ENCODE results near the gene CISH.

The CISH gene

DNA sequence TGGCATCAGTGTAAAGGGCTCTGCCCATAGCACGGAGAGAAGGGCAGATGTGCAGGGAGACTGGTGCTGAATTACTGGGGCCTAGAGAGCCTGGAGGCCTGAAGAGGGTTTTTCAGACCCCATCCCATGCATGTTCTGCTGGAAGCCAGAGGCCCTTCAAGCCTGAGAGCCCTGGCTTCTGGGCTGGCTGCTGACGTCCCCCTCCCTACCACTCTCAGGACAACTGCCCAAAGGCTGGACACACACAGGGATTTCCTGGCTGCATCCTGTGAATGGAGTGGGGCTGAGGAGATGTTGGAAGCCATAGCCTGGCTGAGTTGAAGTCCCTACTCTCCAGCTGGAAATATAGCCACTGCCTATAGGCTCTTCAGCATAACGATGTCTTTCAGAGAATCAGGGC is 46.2 kb upstream of the CISH start:
- no peak overlapping the region for H4K91ac ChIP-seq (ENCODE audit: low read depth, low read length)
- no CpG with 5 or more reads among the region's 3 CpGs for WGBS (ENCODE audit: extremely low coverage, insufficient coverage, insufficient read length)
- no peak overlapping the region for H3K23ac ChIP-seq (ENCODE audit: low read length)
- peaks cover 3% of the 10 kb centered on the region for H3K27me3 ChIP-seq (ENCODE audit: insufficient read depth, low read length)
- H3K79me1 ChIP-seq (ENCODE audit: low read length) = no peaks in the 10 kb centered on the region
- H2BK12ac ChIP-seq (ENCODE audit: low read length) = no peak overlapping the region
- H3K9me3 ChIP-seq (ENCODE audit: insufficient read depth, low read depth, low read length) = no peaks in the 10 kb centered on the region
- H3K4me2 ChIP-seq (ENCODE audit: low read length) = no peak overlapping the region
- no peak overlapping the region for H4K12ac ChIP-seq (ENCODE audit: low read depth, low read length)
- H3K79me2 ChIP-seq (ENCODE audit: control insufficient read depth, insufficient read depth, low read length, poor library complexity) = no peaks in the 10 kb centered on the region
- no peak for DNase-seq
- no peak overlapping the region for H3K4ac ChIP-seq (ENCODE audit: low read depth, low read length)
- H3K27ac ChIP-seq (ENCODE audit: low read depth, low read length) = no peak overlapping the region
- no peak overlapping the region for H2BK5ac ChIP-seq (ENCODE audit: low read depth, low read length, poor library complexity)
- H2BK120ac ChIP-seq (ENCODE audit: insufficient read depth, low read length, poor library complexity) = no peak overlapping the region
- no peak overlapping the region for H3K4me3 ChIP-seq (ENCODE audit: low read depth, low read length)
- H3K18ac ChIP-seq (ENCODE audit: low read length) = no peak overlapping the region
- no peak overlapping the region for H2AFZ ChIP-seq (ENCODE audit: insufficient read depth, low read length, poor library complexity)
- H3K9ac ChIP-seq (ENCODE audit: low read length) = no peak overlapping the region
- H3K36me3 ChIP-seq (ENCODE audit: control insufficient read depth in 1 of 2, insufficient read depth in 2 of 2, low read length in 2 of 2) = no peaks in the 10 kb centered on the region
- H3K4me1 ChIP-seq (ENCODE audit: control insufficient read depth in 1 of 2, insufficient read depth in 2 of 2, low read length in 2 of 2) = no peaks in the 10 kb centered on the region
- H2AK5ac ChIP-seq (ENCODE audit: low read length) = no peak overlapping the region
- H3K14ac ChIP-seq (ENCODE audit: low read length) = no peak overlapping the region
- no peak overlapping the region for H4K8ac ChIP-seq (ENCODE audit: low read depth, low read length)

DNA sequence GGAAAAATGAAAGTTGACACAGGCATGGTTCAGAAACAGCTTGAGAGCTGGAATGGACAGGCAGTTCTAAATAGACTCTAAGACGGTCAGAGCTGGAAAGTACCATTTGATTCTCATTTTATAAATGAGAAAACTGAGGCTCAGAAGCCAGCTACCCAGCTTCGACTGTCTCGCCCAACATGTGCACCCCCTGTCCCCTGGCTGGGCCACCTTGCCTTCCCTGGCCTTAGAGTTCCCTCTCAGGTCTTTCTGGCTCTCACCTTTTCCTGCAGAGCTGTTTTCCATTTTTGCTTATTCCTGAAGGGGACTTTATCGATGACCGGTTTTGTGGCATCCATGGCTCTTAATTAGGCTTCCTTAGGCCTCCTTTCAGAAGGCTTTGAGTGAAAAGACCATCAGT is 45.8 kb upstream of the CISH start:
- no peak overlapping the region for H4K12ac ChIP-seq (ENCODE audit: low read depth, low read length)
- H3K4me1 ChIP-seq (ENCODE audit: control insufficient read depth in 1 of 2, insufficient read depth in 2 of 2, low read length in 2 of 2) = no peaks in the 10 kb centered on the region
- no peak overlapping the region for H2BK5ac ChIP-seq (ENCODE audit: low read depth, low read length, poor library complexity)
- H4K8ac ChIP-seq (ENCODE audit: low read depth, low read length) = no peak overlapping the region
- H4K91ac ChIP-seq (ENCODE audit: low read depth, low read length) = no peak overlapping the region
- no peak overlapping the region for H3K9ac ChIP-seq (ENCODE audit: low read length)
- H2AFZ ChIP-seq (ENCODE audit: insufficient read depth, low read length, poor library complexity) = no peak overlapping the region
- H3K4me3 ChIP-seq (ENCODE audit: low read depth, low read length) = no peak overlapping the region
- no peaks in the 10 kb centered on the region for H3K36me3 ChIP-seq (ENCODE audit: control insufficient read depth in 1 of 2, insufficient read depth in 2 of 2, low read length in 2 of 2)
- H3K4me2 ChIP-seq (ENCODE audit: low read length) = no peak overlapping the region
- no peak overlapping the region for H2BK12ac ChIP-seq (ENCODE audit: low read length)
- no peaks in the 10 kb centered on the region for H3K9me3 ChIP-seq (ENCODE audit: insufficient read depth, low read depth, low read length)
- H3K27ac ChIP-seq (ENCODE audit: low read depth, low read length) = no peak overlapping the region
- no peak overlapping the region for H3K4ac ChIP-seq (ENCODE audit: low read depth, low read length)
- no CpG with 5 or more reads among the region's 5 CpGs for WGBS (ENCODE audit: extremely low coverage, insufficient coverage, insufficient read length)
- no peaks in the 10 kb centered on the region for H3K79me2 ChIP-seq (ENCODE audit: control insufficient read depth, insufficient read depth, low read length, poor library complexity)
- H2AK5ac ChIP-seq (ENCODE audit: low read length) = no peak overlapping the region
- no peak overlapping the region for H3K18ac ChIP-seq (ENCODE audit: low read length)
- no peak overlapping the region for H3K14ac ChIP-seq (ENCODE audit: low read length)
- H3K27me3 ChIP-seq (ENCODE audit: insufficient read depth, low read length) = peaks cover 3% of the 10 kb centered on the region
- H2BK120ac ChIP-seq (ENCODE audit: insufficient read depth, low read length, poor library complexity) = no peak overlapping the region
- no peak for DNase-seq
- no peak overlapping the region for H3K23ac ChIP-seq (ENCODE audit: low read length)
- no peaks in the 10 kb centered on the region for H3K79me1 ChIP-seq (ENCODE audit: low read length)

DNA sequence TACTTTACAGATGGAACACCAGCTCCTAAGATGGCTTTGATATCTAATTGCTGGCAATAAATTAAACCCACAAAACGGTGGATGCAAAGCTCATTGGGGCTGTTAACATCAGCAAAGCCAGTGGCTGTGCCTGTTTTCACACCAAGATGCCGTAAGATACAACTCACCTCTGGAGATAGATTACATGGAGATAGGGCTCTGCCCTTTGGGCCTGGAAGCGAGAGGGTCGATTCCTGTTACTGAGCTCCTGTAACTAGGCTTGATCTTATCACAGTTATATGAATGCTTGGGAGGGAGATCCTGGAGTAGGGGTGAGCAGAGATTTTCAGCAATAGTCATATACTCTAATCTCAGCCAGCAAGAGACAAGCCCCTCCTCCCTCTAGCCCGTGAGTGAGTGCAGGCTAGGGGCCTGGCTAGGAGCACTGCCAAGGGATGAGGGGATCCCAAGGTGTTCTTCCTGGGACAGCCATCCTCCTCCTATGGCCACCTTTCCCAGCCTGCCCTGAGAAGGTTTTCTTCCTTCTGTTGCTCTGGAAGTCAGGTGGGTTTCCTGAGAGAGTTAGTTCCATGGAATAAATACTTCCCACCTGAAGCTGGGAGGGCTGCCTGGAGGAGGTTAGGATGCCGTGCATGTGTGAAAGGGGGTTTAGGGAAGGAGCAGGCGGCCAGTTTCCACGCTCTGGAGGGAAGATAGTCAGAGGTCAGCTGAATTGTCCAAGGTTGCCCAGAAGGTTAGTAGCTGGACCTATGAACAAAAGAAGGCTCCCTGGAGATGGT is 45.0 kb upstream of the CISH start:
- no CpG with 5 or more reads among the region's 8 CpGs for WGBS (ENCODE audit: extremely low coverage, insufficient coverage, insufficient read length)
- no peak overlapping the region for H4K8ac ChIP-seq (ENCODE audit: low read depth, low read length)
- no peaks in the 10 kb centered on the region for H3K79me2 ChIP-seq (ENCODE audit: control insufficient read depth, insufficient read depth, low read length, poor library complexity)
- no peaks in the 10 kb centered on the region for H3K79me1 ChIP-seq (ENCODE audit: low read length)
- H3K4me1 ChIP-seq (ENCODE audit: control insufficient read depth in 1 of 2, insufficient read depth in 2 of 2, low read length in 2 of 2) = no peaks in the 10 kb centered on the region
- no peak overlapping the region for H2BK12ac ChIP-seq (ENCODE audit: low read length)
- H3K4ac ChIP-seq (ENCODE audit: low read depth, low read length) = no peak overlapping the region
- H3K14ac ChIP-seq (ENCODE audit: low read length) = no peak overlapping the region
- H2BK120ac ChIP-seq (ENCODE audit: insufficient read depth, low read length, poor library complexity) = no peak overlapping the region
- no peaks in the 10 kb centered on the region for H3K36me3 ChIP-seq (ENCODE audit: control insufficient read depth in 1 of 2, insufficient read depth in 2 of 2, low read length in 2 of 2)
- no peak overlapping the region for H3K27ac ChIP-seq (ENCODE audit: low read depth, low read length)
- no peak overlapping the region for H3K18ac ChIP-seq (ENCODE audit: low read length)
- H4K91ac ChIP-seq (ENCODE audit: low read depth, low read length) = no peak overlapping the region
- no peak overlapping the region for H3K9ac ChIP-seq (ENCODE audit: low read length)
- H3K9me3 ChIP-seq (ENCODE audit: insufficient read depth, low read depth, low read length) = no peaks in the 10 kb centered on the region
- H3K4me2 ChIP-seq (ENCODE audit: low read length) = no peak overlapping the region
- H2AFZ ChIP-seq (ENCODE audit: insufficient read depth, low read length, poor library complexity) = no peak overlapping the region
- no peak overlapping the region for H2AK5ac ChIP-seq (ENCODE audit: low read length)
- H4K12ac ChIP-seq (ENCODE audit: low read depth, low read length) = no peak overlapping the region
- H2BK5ac ChIP-seq (ENCODE audit: low read depth, low read length, poor library complexity) = no peak overlapping the region
- H3K4me3 ChIP-seq (ENCODE audit: low read depth, low read length) = no peak overlapping the region
- H3K27me3 ChIP-seq (ENCODE audit: insufficient read depth, low read length) = peaks cover 3% of the 10 kb centered on the region
- no peak overlapping the region for H3K23ac ChIP-seq (ENCODE audit: low read length)
- no peak for DNase-seq

- Histone ChIP-seq H3K23ac (ENCODE audit: low read length) (no peak overlapping the region), H3K27me3 (ENCODE audit: insufficient read depth, low read length) (peaks cover 3% of the 10 kb centered on the region), H2BK120ac (ENCODE audit: insufficient read depth, low read length, poor library complexity) (no peak overlapping the region), H2BK12ac (ENCODE audit: low read length) (no peak overlapping the region), H3K4ac (ENCODE audit: low read depth, low read length) (no peak overlapping the region), H4K91ac (ENCODE audit: low read depth, low read length) (no peak overlapping the region), H3K4me1 (ENCODE audit: control insufficient read depth in 1 of 2, insufficient read depth in 2 of 2, low read length in 2 of 2) (no peaks in the 10 kb centered on the region), H3K79me2 (ENCODE audit: control insufficient read depth, insufficient read depth, low read length, poor library complexity) (no peaks in the 10 kb centered on the region), H3K14ac (ENCODE audit: low read length) (no peak overlapping the region), H3K18ac (ENCODE audit: low read length) (no peak overlapping the region), H3K4me3 (ENCODE audit: low read depth, low read length) (no peak overlapping the region), H3K9ac (ENCODE audit: low read length) (no peak overlapping the region), H3K36me3 (ENCODE audit: control insufficient read depth in 1 of 2, insufficient read depth in 2 of 2, low read length in 2 of 2) (no peaks in the 10 kb centered on the region), H4K8ac (ENCODE audit: low read depth, low read length) (no peak overlapping the region), H3K79me1 (ENCODE audit: low read length) (no peaks in the 10 kb centered on the region), H2AFZ (ENCODE audit: insufficient read depth, low read length, poor library complexity) (no peak overlapping the region), H2BK5ac (ENCODE audit: low read depth, low read length, poor library complexity) (no peak overlapping the region), H2AK5ac (ENCODE audit: low read length) (no peak overlapping the region), H3K27ac (ENCODE audit: low read depth, low read length) (no peak overlapping the region), H3K9me3 (ENCODE audit: insufficient read depth, low read depth, low read length) (no peaks in the 10 kb centered on the region), H3K4me2 (ENCODE audit: low read length) (no peak overlapping the region), H4K12ac (ENCODE audit: low read depth, low read length) (no peak overlapping the region)
- no peak for DNase-seq
- WGBS (ENCODE audit: extremely low coverage, insufficient coverage, insufficient read length) = no CpG with 5 or more reads among the region's 3 CpGs
Measured at GRCh38 chr3:50655009-50655830, 43.6 kb upstream of the CISH start.

Measured in trophoblast cell (in vitro differentiated cells and primary cell).